Coronary artery (tissue), 2 donors: Measurements from ENCODE around the gene MIB2.

Experiments used
- DNase-seq: peaks from one replicate; pipeline ENCODE4 v3.0.0-alpha.2; 2017; ENCODE audit warnings: low spot score
- H3K27ac ChIP-seq, 2 donors: fragments of 200-600 bp; sonication (generic); one replicate each; pipeline ENCODE4 v1.5.1; 2016 to 2019
- H3K4me3 ChIP-seq: fragments of 200-600 bp; sonication (generic); 2 replicates; pipeline ENCODE4 v1.5.1; 2016; ENCODE audit warnings: mild to moderate bottlenecking, moderate library complexity
- CTCF ChIP-seq: fragments of 200-600 bp; sonication (generic); IDR thresholded peaks from one replicate; pipeline ENCODE4 v1.5.1; 2019; ENCODE audit warnings: antibody characterized with exemption

The MIB2 gene

GRCh38 chr1:1577367-1578011, 37.8 kb upstream of the MIB2 start:
- TF ChIP-seq CTCF, result no peak
- no peak for DNase-seq
- no peak overlapping the region for H3K4me3 ChIP-seq
- no peak overlapping the region for H3K27ac ChIP-seq

DNA sequence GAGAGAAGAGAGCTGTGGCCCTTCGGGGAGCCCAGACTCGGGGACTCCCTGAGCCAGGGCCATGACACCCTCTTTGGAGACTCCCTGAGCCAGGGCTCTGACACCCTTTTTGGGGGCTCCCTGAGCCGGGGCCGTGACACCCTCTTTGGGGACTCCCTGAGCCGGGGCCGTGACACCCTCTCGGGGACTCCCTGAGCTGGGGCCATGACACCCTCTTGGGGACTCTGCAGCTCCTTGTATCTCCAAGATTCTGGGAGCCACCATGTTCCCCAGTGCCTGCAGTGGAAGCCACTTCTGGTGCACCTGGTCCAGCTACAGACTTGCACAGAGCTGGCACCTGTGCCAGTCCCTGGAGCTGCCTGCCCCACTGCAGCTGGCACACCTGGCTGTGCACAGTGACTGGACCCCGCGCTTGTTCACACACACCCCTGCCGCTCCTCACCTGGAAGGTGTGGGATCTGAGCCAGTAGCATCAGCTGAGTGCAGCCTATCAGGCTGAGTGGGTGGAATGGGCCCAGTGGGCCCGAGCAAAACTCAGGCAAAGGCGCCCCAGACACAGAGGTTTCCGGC, 36.8 kb upstream of the MIB2 start:
- no peak for TF ChIP-seq CTCF
- H3K27ac ChIP-seq, result no peak overlapping the region
- H3K4me3 ChIP-seq, result no peak overlapping the region
- DNase-seq, result no peak

DNA sequence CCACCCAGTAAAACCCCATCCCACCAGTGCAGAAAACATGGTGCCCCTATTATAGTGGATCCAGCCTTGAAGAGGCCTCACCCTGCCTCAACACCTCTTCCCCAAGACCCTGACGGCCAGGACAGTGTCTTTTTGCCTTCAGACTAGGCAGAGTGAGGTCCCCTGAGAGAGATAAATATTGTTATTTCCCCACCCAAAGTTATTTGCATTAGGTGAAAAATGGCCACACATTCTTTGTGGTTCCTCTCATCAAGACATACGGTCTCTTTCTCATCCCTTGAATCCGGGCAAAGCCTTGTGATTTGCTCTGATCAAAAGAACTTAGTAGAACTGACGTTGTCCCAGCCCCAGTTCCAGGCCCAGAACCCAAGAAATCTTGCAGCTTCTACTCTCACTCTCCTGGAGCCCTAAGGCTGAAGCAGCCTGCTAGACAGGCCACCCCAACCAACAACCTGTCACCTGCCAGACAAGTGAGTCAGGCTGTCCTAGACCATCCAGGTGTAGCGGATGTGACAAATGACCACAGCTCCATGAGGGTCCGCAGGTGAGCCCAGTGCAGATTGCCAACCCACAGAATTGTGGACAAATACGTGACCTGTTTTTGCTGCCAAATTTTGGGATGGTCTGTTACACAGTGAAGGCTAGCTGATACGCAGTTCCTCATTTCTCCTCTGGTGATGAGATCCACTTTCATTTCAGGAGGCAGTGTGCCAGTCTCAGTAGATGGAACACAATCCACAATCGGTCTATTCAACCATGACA, 32.5 kb upstream of the MIB2 start:
- no peak for DNase-seq
- TF ChIP-seq CTCF, result no peak
- no peak overlapping the region for H3K4me3 ChIP-seq
- no peak overlapping the region for H3K27ac ChIP-seq

GRCh38 chr1:1583347-1584010, 31.8 kb upstream of the MIB2 start:
- no peak for TF ChIP-seq CTCF
- H3K4me3 ChIP-seq, result no peak overlapping the region
- H3K27ac ChIP-seq, result no peak overlapping the region
- no peak for DNase-seq

- no peak overlapping the region for H3K4me3 ChIP-seq
- TF ChIP-seq CTCF, result no peak
- no peak for DNase-seq
- H3K27ac ChIP-seq, result no peak overlapping the region
Observed at GRCh38 chr1:1591452-1591851, 23.8 kb upstream of the MIB2 start.

DNA sequence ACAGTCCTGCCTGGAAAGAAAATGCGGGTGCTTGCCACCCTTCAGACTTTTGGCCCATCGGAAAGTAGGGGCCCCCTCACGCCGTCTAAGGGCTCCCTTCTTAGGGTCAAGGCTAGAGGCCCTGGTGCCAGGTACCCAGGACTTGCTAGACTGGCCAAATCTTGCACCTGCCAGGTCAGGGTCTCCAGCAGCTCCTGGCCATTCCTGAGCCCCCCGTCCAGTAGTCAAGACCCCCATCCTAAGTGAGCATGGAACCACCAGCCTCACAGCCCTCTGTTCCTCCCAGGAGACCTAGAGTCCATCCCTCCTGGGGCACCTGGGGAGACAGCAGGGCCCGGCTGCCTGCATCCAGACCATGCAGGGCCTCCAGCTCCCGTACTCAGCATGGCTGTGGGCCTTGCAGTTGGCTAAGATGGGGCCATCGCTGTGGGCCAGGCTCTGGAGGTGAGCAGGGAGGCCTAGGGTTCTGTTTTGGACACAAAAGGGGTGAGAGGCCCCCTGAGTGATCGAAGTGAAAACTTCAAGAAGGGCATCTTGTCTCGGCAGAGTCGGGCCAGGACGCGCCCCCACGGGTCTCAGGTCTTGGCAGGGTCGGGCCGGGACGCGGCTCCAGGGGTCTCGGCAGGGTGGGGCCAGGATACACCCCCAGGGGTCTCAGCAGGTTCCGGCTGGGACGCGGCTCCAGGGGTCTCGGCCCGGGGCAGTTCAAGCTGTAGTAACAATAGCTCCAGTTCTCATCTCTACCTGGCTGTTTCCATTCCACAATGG, 21.3 kb upstream of the MIB2 start:
- Histone ChIP-seq H3K27ac (no peak overlapping the region), H3K4me3 (no peak overlapping the region)
- no peak for DNase-seq
- no peak for TF ChIP-seq CTCF
